M059J (cell line): ENCODE data around the gene FXYD1. TPM values are rescaled to one million over a fixed set of nuclear protein-coding genes. Genes with fewer than 3 reads are reported as not detected.

Source experiments
- DNase-seq: peaks from one replicate; pipeline ENCODE4 v3.0.0-alpha.2; 2012; ENCODE audit warnings: low read depth
- total RNA-seq: library from RNA; depleted of rRNA; stranded (reverse); fragments of >200 nt; shearing (Covaris generic); gene quantifications from 2 replicates; pipeline ENCODE4 v1.2.3, GENCODE V29; 2014; rRNA removed

Gene FXYD1
- total RNA-seq, 1 experiment from 2014 or later: not detected

DNA sequence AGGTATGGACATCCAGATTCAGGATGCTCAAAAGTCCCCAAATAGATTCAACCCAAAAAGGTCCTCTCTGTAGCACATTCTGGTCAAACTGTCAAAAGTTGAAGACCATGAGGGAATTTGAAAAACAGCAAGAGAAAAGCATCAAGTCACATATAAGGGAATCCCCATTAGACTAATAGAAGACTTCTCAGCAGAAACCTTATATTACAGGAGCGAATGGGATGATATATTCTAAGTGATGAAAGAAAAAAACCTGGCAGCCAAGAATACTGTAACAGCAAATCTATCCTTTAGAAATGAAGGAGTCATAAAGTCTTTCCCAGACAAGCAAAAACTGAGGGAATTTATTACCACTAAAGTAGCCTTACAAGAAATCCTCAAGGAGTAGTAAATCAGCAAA lies 45.6 kb downstream of the FXYD1 start:
- DNase-seq: no peak

DNA sequence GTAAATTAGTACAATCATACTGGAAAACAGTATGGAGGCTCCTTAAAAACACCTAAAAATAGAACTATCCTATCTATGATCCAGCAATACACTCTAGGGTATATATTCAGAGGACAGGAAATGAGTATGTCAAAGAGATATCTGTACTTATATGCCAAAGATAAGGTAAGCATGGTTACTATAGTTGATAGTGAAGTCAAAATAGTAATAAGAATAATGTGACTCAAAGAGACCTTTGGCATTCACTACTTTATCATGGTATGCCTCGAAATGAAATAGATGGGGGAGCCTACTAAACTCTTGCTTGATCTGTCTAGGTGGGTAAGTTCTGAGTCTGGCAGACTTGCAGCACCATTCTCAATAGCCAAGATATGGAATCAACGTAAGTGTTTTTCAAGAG lies 46.3 kb downstream of the FXYD1 start:
- no peak for DNase-seq

Other genes with a start within 250 kb of the FXYD1 start
- 2.6 and 3.5 TPM in 2 replicates for gene ZNF30, start 211.9 kb upstream of the FXYD1 start, total RNA-seq
- 8.0 and 8.6 TPM in 2 replicates for gene ZNF792, start 174.6 kb upstream of the FXYD1 start, total RNA-seq
- gene GRAMD1A, start 138.5 kb upstream of the FXYD1 start, total RNA-seq: 9.8 and 21.5 TPM in 2 replicates
- 12.5 and 12.8 TPM in 2 replicates for gene SCN1B, start 108.4 kb upstream of the FXYD1 start, total RNA-seq
- gene HPN, start 97.1 kb upstream of the FXYD1 start, total RNA-seq: not detected in 2 replicates
- gene FXYD3, start 23.0 kb upstream of the FXYD1 start, total RNA-seq: 0.64 TPM in 1 of 2 replicates, not detected in the other
- gene LGI4, start 3.8 kb upstream of the FXYD1 start, total RNA-seq: not detected in 2 replicates
- gene FXYD7, start 4.4 kb downstream of the FXYD1 start, total RNA-seq: not detected in 2 replicates
- gene FXYD5, start 15.9 kb downstream of the FXYD1 start, total RNA-seq: 183 and 256 TPM in 2 replicates
- gene FAM187B, start 89.9 kb downstream of the FXYD1 start, total RNA-seq: not detected in 2 replicates
- gene LSR, start 110.2 kb downstream of the FXYD1 start, total RNA-seq: 0.07 TPM in 1 of 2 replicates, not detected in the other
- 38.6 and 66.5 TPM in 2 replicates for gene USF2, start 130.1 kb downstream of the FXYD1 start, total RNA-seq
- gene HAMP, start 143.7 kb downstream of the FXYD1 start, total RNA-seq: not detected in 2 replicates
- not detected in 2 replicates for gene MAG, start 153.3 kb downstream of the FXYD1 start, total RNA-seq
- gene CD22, start 190.4 kb downstream of the FXYD1 start, total RNA-seq: 1.5 TPM in 1 of 2 replicates, not detected in the other
- not detected in 2 replicates for gene FFAR1, start 209.1 kb downstream of the FXYD1 start, total RNA-seq
- gene FFAR3, start 219.6 kb downstream of the FXYD1 start, total RNA-seq: not detected in 2 replicates
- gene GPR42, start 232.2 kb downstream of the FXYD1 start, total RNA-seq: not detected in 2 replicates